Measurements from ENCODE around the gene COX11.

GRCh38 chr17:54933921-54934320, 34.5 kb downstream of the COX11 start:
- TF ChIP-seq, protein P1, sequence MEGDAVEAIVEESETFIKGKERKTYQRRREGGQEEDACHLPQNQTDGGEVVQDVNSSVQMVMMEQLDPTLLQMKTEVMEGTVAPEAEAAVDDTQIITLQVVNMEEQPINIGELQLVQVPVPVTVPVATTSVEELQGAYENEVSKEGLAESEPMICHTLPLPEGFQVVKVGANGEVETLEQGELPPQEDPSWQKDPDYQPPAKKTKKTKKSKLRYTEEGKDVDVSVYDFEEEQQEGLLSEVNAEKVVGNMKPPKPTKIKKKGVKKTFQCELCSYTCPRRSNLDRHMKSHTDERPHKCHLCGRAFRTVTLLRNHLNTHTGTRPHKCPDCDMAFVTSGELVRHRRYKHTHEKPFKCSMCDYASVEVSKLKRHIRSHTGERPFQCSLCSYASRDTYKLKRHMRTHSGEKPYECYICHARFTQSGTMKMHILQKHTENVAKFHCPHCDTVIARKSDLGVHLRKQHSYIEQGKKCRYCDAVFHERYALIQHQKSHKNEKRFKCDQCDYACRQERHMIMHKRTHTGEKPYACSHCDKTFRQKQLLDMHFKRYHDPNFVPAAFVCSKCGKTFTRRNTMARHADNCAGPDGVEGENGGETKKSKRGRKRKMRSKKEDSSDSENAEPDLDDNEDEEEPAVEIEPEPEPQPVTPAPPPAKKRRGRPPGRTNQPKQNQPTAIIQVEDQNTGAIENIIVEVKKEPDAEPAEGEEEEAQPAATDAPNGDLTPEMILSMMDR (IDR thresholded peaks at IDR 0.05) = no peak
- TF ChIP-seq EZH2phosphoT487 (IDR thresholded peaks at IDR 0.05; ENCODE audit: borderline replicate concordance, low read depth) = no peak
- no peak for TF ChIP-seq MAX (IDR thresholded peaks at IDR 0.05; ENCODE audit: low read depth)
- no peak for TF ChIP-seq NFIC (IDR thresholded peaks at IDR 0.05; ENCODE audit: borderline replicate concordance)
- no peak for TF ChIP-seq POLR2AphosphoS5 (IDR thresholded peaks at IDR 0.05; ENCODE audit: low read depth, low read length)
- no peak for TF ChIP-seq USF1 (IDR thresholded peaks at IDR 0.05; ENCODE audit: borderline replicate concordance, low read depth)
- no peak for TF ChIP-seq FOXM1 (IDR thresholded peaks at IDR 0.05; ENCODE audit: low read depth)
- no peak for TF ChIP-seq NRF1 (IDR thresholded peaks at IDR 0.05; ENCODE audit: low read depth, low read length)
- no peak for TF ChIP-seq REST (IDR thresholded peaks at IDR 0.05; ENCODE audit: low read depth, low read length)
- TF ChIP-seq GABPA (IDR thresholded peaks at IDR 0.05; ENCODE audit: low read depth) = no peak
- no peak for TF ChIP-seq RAD21 (IDR thresholded peaks at IDR 0.05; ENCODE audit: low read length)
- TF ChIP-seq TEAD4 (IDR thresholded peaks at IDR 0.05; ENCODE audit: borderline replicate concordance, insufficient read depth) = no peak
- no peak for TF ChIP-seq JUND (IDR thresholded peaks at IDR 0.05)

Data from SK-N-SH (cell line).